Esophagus squamous epithelium (tissue), 5 donors: ENCODE results near the gene EML1. TPM values are rescaled to one million over a fixed set of nuclear protein-coding genes. Genes with fewer than 3 reads are reported as not detected.

Experiments used
- DNase-seq: peaks from one replicate; lab custom pipeline; 2025; lab: John Stamatoyannopoulos, UW
- H3K27ac ChIP-seq, 4 donors: fragments of 200-600 bp; sonication (generic); one replicate each; pipeline ENCODE4 v1.5.1; 2016 to 2019; ENCODE audit warnings: mild to moderate bottlenecking in 1 of 4
- H3K27me3 ChIP-seq, 4 donors: fragments of 200-600 bp; sonication (generic); 1 replicate in 3 of 4; 2 replicates in 1 of 4; pipeline versions ENCODE4 v1.5.1 to v1.6.0; 2017 to 2021; ENCODE audit warnings: antibody characterized with exemption in 1 of 4
- H3K36me3 ChIP-seq, 3 donors: fragments of 200-600 bp; sonication (generic); one replicate each; pipeline ENCODE4 v1.5.1; 2016 to 2019
- H3K4me1 ChIP-seq, 3 donors: fragments of 200-600 bp; sonication (generic); one replicate each; pipeline ENCODE4 v1.5.1; 2017 to 2019
- H3K4me3 ChIP-seq, 4 donors: fragments of 200-600 bp; sonication (generic); 1 replicate in 3 of 4; 2 replicates in 1 of 4; pipeline ENCODE4 v1.5.1; 2016 to 2019; ENCODE audit warnings: mild to moderate bottlenecking in 2 of 4, moderate library complexity in 1 of 4
- H3K9me3 ChIP-seq, 3 donors: fragments of 200-600 bp; sonication (generic); one replicate each; pipeline ENCODE4 v1.5.1; 2016 to 2019
- CTCF ChIP-seq, 6 experiments: fragments of 450-650 bp in 4 of 6; fragments of 200-600 bp in 2 of 6; sonication (generic) in 2 of 6; IDR thresholded peaks; one replicate each; pipeline ENCODE4 v1.5.1; 2016 to 2019; ENCODE audit warnings: antibody characterized with exemption in 6 of 6, mild to moderate bottlenecking in 4 of 6, moderate library complexity in 4 of 6
- POLR2A ChIP-seq, 4 donors: fragments of 450-650 bp; IDR thresholded peaks; one replicate each; pipeline ENCODE4 v1.6.1; 2017; ENCODE audit warnings: antibody characterized with exemption in 4 of 4, mild to moderate bottlenecking in 4 of 4, moderate library complexity in 3 of 4
- WGBS, 2 donors: methylation state at CpG; one replicate each; pipeline ENCODE4 v1.1.5; 2018; 5-methylcytosine and 5-hydroxymethylcytosine counted together
- intact Hi-C: fragments of 100-400 bp; cut with DNase I; formaldehyde crosslinking; loops from one replicate; pipeline ENCODE4 v1.15.0; 2022
- total RNA-seq, 4 donors: library from RNA; depleted of rRNA; stranded (reverse); fragments of >200 nt; gene quantifications; one replicate each; pipeline ENCODE4 v1.1.0, GENCODE V29; 2016
- donor health status: DM: yes; HTN: yes; CAD: no.

The EML1 gene
- total RNA-seq, 4 donors from 2014 or later = 3.0 to 22.9 (median 9.4) TPM

GRCh38 chr14:99860219-99860618, 67.0 kb downstream of the EML1 start:
- Histone ChIP-seq H3K27me3 (no peaks in the 10 kb centered on the region), H3K9me3 (no peaks in the 10 kb centered on the region), H3K4me3 (no peak overlapping the region), H3K36me3 (no peaks in the 10 kb centered on the region), H3K4me1 (no peaks in the 10 kb centered on the region), H3K27ac (no peak overlapping the region)
- DNase-seq = no peak
- 68 to 71% methylated on average over 5 of the region's 5 CpGs for WGBS, 2 donors
- TF ChIP-seq CTCF (IDR thresholded peaks at IDR 0.05) (no peak), POLR2A (IDR thresholded peaks at IDR 0.05) (no peak)
- intact Hi-C loops = no loop called here

GRCh38 chr14:99862136-99862535, 68.9 kb downstream of the EML1 start:
- TF ChIP-seq CTCF (IDR thresholded peaks at IDR 0.05) = no peak
- TF ChIP-seq POLR2A (IDR thresholded peaks at IDR 0.05) = no peak
- no peak overlapping the region for H3K4me3 ChIP-seq
- no peak overlapping the region for H3K27ac ChIP-seq
- no peaks in the 10 kb centered on the region for H3K27me3 ChIP-seq
- no peaks in the 10 kb centered on the region for H3K9me3 ChIP-seq
- H3K36me3 ChIP-seq = peaks cover 0 to 4% (median 0%) of the 10 kb centered on the region in 3 donors
- intact Hi-C loops = no loop called here
- no peak for DNase-seq
- WGBS, 2 donors = 77 to 97% methylated on average over 3 to 4 of the region's 4 CpGs
- no peaks in the 10 kb centered on the region for H3K4me1 ChIP-seq

GRCh38 chr14:99863059-99863458, 69.8 kb downstream of the EML1 start:
- no peak overlapping the region for H3K4me3 ChIP-seq
- no peaks in the 10 kb centered on the region for H3K4me1 ChIP-seq
- intact Hi-C loops = no loop called here
- 86 to 95% methylated on average over 2 of the region's 2 CpGs for WGBS, 2 donors
- TF ChIP-seq POLR2A (IDR thresholded peaks at IDR 0.05) (no peak), CTCF (IDR thresholded peaks at IDR 0.05) (no peak)
- peaks cover 0 to 4% (median 0%) of the 10 kb centered on the region in 3 donors for H3K36me3 ChIP-seq
- no peak overlapping the region for H3K27ac ChIP-seq
- H3K9me3 ChIP-seq = no peaks in the 10 kb centered on the region
- no peak for DNase-seq
- H3K27me3 ChIP-seq = no peaks in the 10 kb centered on the region

GRCh38 chr14:99865408-99865807, 72.2 kb downstream of the EML1 start:
- Histone ChIP-seq H3K27ac (no peak overlapping the region), H3K36me3 (peaks cover 0 to 4% (median 0%) of the 10 kb centered on the region in 3 donors), H3K27me3 (no peaks in the 10 kb centered on the region), H3K4me3 (no peak overlapping the region), H3K9me3 (no peaks in the 10 kb centered on the region), H3K4me1 (no peaks in the 10 kb centered on the region)
- intact Hi-C loops = no loop called here
- WGBS, 2 donors = 81 to 83% methylated on average over 1 to 2 of the region's 2 CpGs
- DNase-seq = no peak
- TF ChIP-seq CTCF (IDR thresholded peaks at IDR 0.05) (no peak), POLR2A (IDR thresholded peaks at IDR 0.05) (no peak)

- H3K4me3 ChIP-seq = no peak overlapping the region
- H3K36me3 ChIP-seq = peaks cover 0 to 4% (median 0%) of the 10 kb centered on the region in 3 donors
- H3K4me1 ChIP-seq = no peaks in the 10 kb centered on the region
- no peaks in the 10 kb centered on the region for H3K27me3 ChIP-seq
- DNase-seq = no peak
- TF ChIP-seq CTCF (IDR thresholded peaks at IDR 0.05) = no peak
- TF ChIP-seq POLR2A (IDR thresholded peaks at IDR 0.05) = no peak
- H3K27ac ChIP-seq = no peak overlapping the region
- 86 to 93% methylated on average over 3 of the region's 3 CpGs for WGBS, 2 donors
- H3K9me3 ChIP-seq = no peaks in the 10 kb centered on the region
- intact Hi-C loops = no loop called here
Observed at GRCh38 chr14:99870617-99871016, 77.4 kb downstream of the EML1 start.
